Colonic mucosa (tissue), 4 donors: ENCODE measurements around the gene COPG1. TPM values are rescaled to one million over a fixed set of nuclear protein-coding genes. Genes with fewer than 3 reads are reported as not detected.

Experiments
- DNase-seq: peaks from one replicate; pipeline ENCODE4 v3.0.0-alpha.2; 2020
- H3K27ac ChIP-seq: fragments of 200-600 bp; one replicate; pipeline ENCODE4 v1.8.0; 2021
- H3K27me3 ChIP-seq: fragments of 200-600 bp; one replicate; pipeline ENCODE4 v1.8.0; 2021
- H3K36me3 ChIP-seq: fragments of 200-600 bp; one replicate; pipeline ENCODE4 v1.8.0; 2021
- H3K4me1 ChIP-seq: fragments of 200-600 bp; one replicate; pipeline ENCODE4 v1.8.0; 2021; ENCODE audit warnings: mild to moderate bottlenecking
- H3K4me3 ChIP-seq: fragments of 200-600 bp; one replicate; pipeline ENCODE4 v1.8.0; 2021
- H3K9ac ChIP-seq, 2 donors: one replicate each; pipeline ENCODE4 v1.7.0; 2013; ENCODE audit warnings: control low read depth in 2 of 2, low read depth in 2 of 2, low read length in 2 of 2
- H3K9me3 ChIP-seq: fragments of 200-600 bp; one replicate; pipeline ENCODE4 v1.8.0; 2021
- CTCF ChIP-seq: fragments of 200-600 bp; IDR thresholded peaks from one replicate; pipeline ENCODE4 v1.8.0; 2022; ENCODE audit warnings: antibody characterized with exemption, mild to moderate bottlenecking
- intact Hi-C: fragments of 100-400 bp; cut with DNase I; formaldehyde crosslinking; loops from one replicate; pipeline ENCODE4 v1.14.1; 2022
- total RNA-seq, 2 donors: library from RNA; stranded (reverse); fragmentation: NEBNext Ultra II Directional in 1 of 2; extraction: Animal tissue kit (Norgen Biotek cat#: 25700) in 1 of 2; gene quantifications; one replicate each; pipeline ENCODE4 v1.2.1, GENCODE V29; 2021
- donor health status: healthy.
- donor health status: DM: no; HTN: no; CAD: no.
- donor health status: DM: no; HTN: no; CAD: no.

Gene COPG1
- total RNA-seq, 2 donors from 2014 or later, result 285 to 288 TPM

GRCh38 chr3:129281726-129282125 is 32.3 kb downstream of the COPG1 start:
- no peaks in the 10 kb centered on the region for H3K27me3 ChIP-seq
- H3K9ac ChIP-seq, result no peak overlapping the region
- H3K27ac ChIP-seq, result no peak overlapping the region
- intact Hi-C loops, result no loop called here
- no peak overlapping the region for H3K4me3 ChIP-seq
- no peak for DNase-seq
- H3K9me3 ChIP-seq, result no peaks in the 10 kb centered on the region
- no peaks in the 10 kb centered on the region for H3K36me3 ChIP-seq
- no peak for TF ChIP-seq CTCF
- H3K4me1 ChIP-seq, result peaks cover 7% of the 10 kb centered on the region

- H3K9ac ChIP-seq, result no peak overlapping the region
- no peaks in the 10 kb centered on the region for H3K36me3 ChIP-seq
- TF ChIP-seq CTCF, result no peak
- intact Hi-C loops, result no loop called here
- no peak overlapping the region for H3K4me3 ChIP-seq
- H3K27ac ChIP-seq, result no peak overlapping the region
- peaks cover 3% of the 10 kb centered on the region for H3K4me1 ChIP-seq
- H3K27me3 ChIP-seq, result no peaks in the 10 kb centered on the region
- no peaks in the 10 kb centered on the region for H3K9me3 ChIP-seq
- DNase-seq, result no peak
These were observed 33.4 kb downstream of the COPG1 start for GRCh38 chr3:129282727-129283327.

GRCh38 chr3:129286081-129286480 is 36.7 kb downstream of the COPG1 start:
- Histone ChIP-seq H3K9me3 (no peaks in the 10 kb centered on the region), H3K27me3 (no peaks in the 10 kb centered on the region), H3K4me3 (no peak overlapping the region), H3K27ac (no peak overlapping the region), H3K4me1 (no peaks in the 10 kb centered on the region), H3K9ac (no peak overlapping the region), H3K36me3 (no peaks in the 10 kb centered on the region)
- intact Hi-C loops, result no loop called here
- no peak for DNase-seq
- TF ChIP-seq CTCF, result no peak

GRCh38 chr3:129288446-129288845 is 39.0 kb downstream of the COPG1 start:
- no peak overlapping the region for H3K27ac ChIP-seq
- H3K9ac ChIP-seq, result no peak overlapping the region
- TF ChIP-seq CTCF, result no peak
- no peaks in the 10 kb centered on the region for H3K9me3 ChIP-seq
- no peak overlapping the region for H3K4me3 ChIP-seq
- H3K36me3 ChIP-seq, result no peaks in the 10 kb centered on the region
- intact Hi-C loops, result no loop called here
- no peaks in the 10 kb centered on the region for H3K27me3 ChIP-seq
- H3K4me1 ChIP-seq, result no peaks in the 10 kb centered on the region
- no peak for DNase-seq

- H3K36me3 ChIP-seq, result no peaks in the 10 kb centered on the region
- H3K4me3 ChIP-seq, result no peak overlapping the region
- TF ChIP-seq CTCF, result no peak
- no peak overlapping the region for H3K27ac ChIP-seq
- no peak overlapping the region for H3K9ac ChIP-seq
- no peaks in the 10 kb centered on the region for H3K4me1 ChIP-seq
- H3K27me3 ChIP-seq, result no peaks in the 10 kb centered on the region
- H3K9me3 ChIP-seq, result no peaks in the 10 kb centered on the region
- no peak for DNase-seq
- intact Hi-C loops, result no loop called here
These were observed 40.0 kb downstream of the COPG1 start for GRCh38 chr3:129289201-129289921.
